HCT116 (cell line): ENCODE results near the gene P3H3.

Experiments
- CBX3 ChIP-seq: IDR thresholded peaks from 2 replicates; pipeline ENCODE4 v1.6.1; 2012; ENCODE audit warnings: low read depth
- CTCF ChIP-seq, 3 experiments: fragments of 200-600 bp in 1 of 3; sonication (generic) in 1 of 3; IDR thresholded peaks in 2 of 3; conservative IDR thresholded peaks in 1 of 3; 2 replicates each; pipeline ENCODE4 v1.5.1; 2012 to 2017; ENCODE audit warnings: low read depth in 2 of 3, low read length in 2 of 3, antibody characterized with exemption in 1 of 3, borderline replicate concordance in 1 of 3, control low read depth in 1 of 3, mild to moderate bottlenecking in 1 of 3, mixed read lengths in 1 of 3, mixed run types in 1 of 3, moderate library complexity in 1 of 3; ENCODE audit not compliant: insufficient read depth in 1 of 3
- EGR1 ChIP-seq: IDR thresholded peaks from 2 replicates; pipeline ENCODE4 v1.6.1; 2012; ENCODE audit warnings: low read depth
- JUND ChIP-seq: IDR thresholded peaks from 2 replicates; pipeline ENCODE4 v1.6.1; 2012
- POLR2A ChIP-seq: IDR thresholded peaks from 2 replicates; pipeline ENCODE4 v1.7.0; 2011; ENCODE audit warnings: borderline replicate concordance; ENCODE audit not compliant: insufficient read depth, insufficient read length; ENCODE audit errors: extremely low read depth
- YY1 ChIP-seq: IDR thresholded peaks from 2 replicates; pipeline ENCODE4 v1.6.1; 2011; ENCODE audit warnings: low read length, low read depth, moderate library complexity, mild to moderate bottlenecking; ENCODE audit not compliant: insufficient replicate concordance; ENCODE audit errors: extremely low read depth
- ZNF274 ChIP-seq: fragments of 200-500 bp; sonication (Bioruptor generic); IDR thresholded peaks from 2 replicates; pipeline ENCODE4 v1.6.1; 2014; ENCODE audit warnings: mild to moderate bottlenecking, low read depth, low read length, inconsistent platforms
- TF ChIP-seq, protein P1 (sequence below): IDR thresholded peaks from 2 replicates; pipeline ENCODE4 v1.6.1; 2012
- TF ChIP-seq, protein P2 (sequence below): IDR thresholded peaks from 2 replicates; pipeline ENCODE4 v1.6.1; 2012

- TF ChIP-seq CTCF (IDR thresholded peaks at IDR 0.05 in 2 of 3, conservative IDR thresholded peaks at IDR 0.05 in 1 of 3; ENCODE audit: borderline replicate concordance in 1 of 3, insufficient read depth in 1 of 3, low read depth in 2 of 3, low read length in 2 of 3) (no peak), ZNF274 (no peak), YY1 (no peak), CBX3 (no peak), JUND (no peak), POLR2A (no peak), EGR1 (no peak)
- TF ChIP-seq, protein P1, sequence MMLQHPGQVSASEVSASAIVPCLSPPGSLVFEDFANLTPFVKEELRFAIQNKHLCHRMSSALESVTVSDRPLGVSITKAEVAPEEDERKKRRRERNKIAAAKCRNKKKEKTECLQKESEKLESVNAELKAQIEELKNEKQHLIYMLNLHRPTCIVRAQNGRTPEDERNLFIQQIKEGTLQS, result no peak
- TF ChIP-seq, protein P2, sequence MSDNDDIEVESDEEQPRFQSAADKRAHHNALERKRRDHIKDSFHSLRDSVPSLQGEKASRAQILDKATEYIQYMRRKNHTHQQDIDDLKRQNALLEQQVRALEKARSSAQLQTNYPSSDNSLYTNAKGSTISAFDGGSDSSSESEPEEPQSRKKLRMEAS, result no peak
Observed at GRCh38 chr12:6860942-6861341, 32.7 kb downstream of the P3H3 start.
